Testis (tissue), 3 donors: ENCODE measurements around the gene MBNL2. TPM values are rescaled to one million over a fixed set of nuclear protein-coding genes. Genes with fewer than 3 reads are reported as not detected.

Experiments
- DNase-seq: peaks from one replicate; pipeline ENCODE4 v3.0.0-alpha.2; 2019
- H3K27ac ChIP-seq, 2 donors: fragments of 200-600 bp; sonication (generic); one replicate each; pipeline ENCODE4 v1.5.1; 2019
- H3K27me3 ChIP-seq: fragments of 200-600 bp; sonication (generic); one replicate; pipeline ENCODE4 v1.5.1; 2019
- H3K36me3 ChIP-seq: fragments of 200-600 bp; sonication (generic); one replicate; pipeline ENCODE4 v1.5.1; 2017; ENCODE audit warnings: low read depth; ENCODE audit errors: missing control alignments
- H3K4me1 ChIP-seq: fragments of 200-600 bp; sonication (generic); one replicate; pipeline ENCODE4 v1.5.1; 2019
- H3K4me3 ChIP-seq, 2 donors: fragments of 200-600 bp; sonication (generic); one replicate each; pipeline ENCODE4 v1.5.1; 2017 to 2019
- H3K9me3 ChIP-seq: fragments of 200-600 bp; sonication (generic); one replicate; pipeline ENCODE4 v1.5.1; 2017
- POLR2A ChIP-seq: fragments of 450-650 bp; IDR thresholded peaks from one replicate; pipeline ENCODE4 v1.6.1; 2017; ENCODE audit warnings: antibody characterized with exemption, mild to moderate bottlenecking, moderate library complexity
- WGBS, 2 donors: methylation state at CpG; one replicate each; pipeline ENCODE4 v1.1.5; 2018; 5-methylcytosine and 5-hydroxymethylcytosine counted together
- intact Hi-C: fragments of 100-400 bp; cut with DNase I; formaldehyde crosslinking; loops from one replicate; pipeline ENCODE4 v1.15.1; 2023; ENCODE audit warnings: low total_unique reads
- polyA plus RNA-seq: library from polyadenylated mRNA; stranded (reverse); fragments of 350-450 nt; fragmentation: Illumina TruSeq; extraction: RNeasy Lipid Tissue Mini Kit (QIAGEN cat#74804); gene quantifications from one replicate; pipeline ENCODE4 v1.2.3, GENCODE V29; 2014; ENCODE audit warnings: low read depth, low replicate concordance; ENCODE audit not compliant: insufficient read depth
- total RNA-seq, 2 donors: library from RNA; depleted of rRNA; stranded (reverse); fragments of >200 nt; gene quantifications; one replicate each; pipeline ENCODE4 v1.2.3, GENCODE V29; 2016
- TF ChIP-seq, protein P1 (sequence below), 3 experiments: fragments of 450-650 bp in 2 of 3; fragments of 200-600 bp in 1 of 3; sonication (generic) in 1 of 3; IDR thresholded peaks; one replicate each; pipeline ENCODE4 v1.5.1; 2016 to 2019; ENCODE audit warnings: antibody characterized with exemption in 3 of 3, mild to moderate bottlenecking in 2 of 3, moderate library complexity in 1 of 3

MBNL2 gene
- total and polyA plus RNA-seq, 3 donors from 2014 or later, result 21.5 to 83.0 (median 69.4) TPM

DNA sequence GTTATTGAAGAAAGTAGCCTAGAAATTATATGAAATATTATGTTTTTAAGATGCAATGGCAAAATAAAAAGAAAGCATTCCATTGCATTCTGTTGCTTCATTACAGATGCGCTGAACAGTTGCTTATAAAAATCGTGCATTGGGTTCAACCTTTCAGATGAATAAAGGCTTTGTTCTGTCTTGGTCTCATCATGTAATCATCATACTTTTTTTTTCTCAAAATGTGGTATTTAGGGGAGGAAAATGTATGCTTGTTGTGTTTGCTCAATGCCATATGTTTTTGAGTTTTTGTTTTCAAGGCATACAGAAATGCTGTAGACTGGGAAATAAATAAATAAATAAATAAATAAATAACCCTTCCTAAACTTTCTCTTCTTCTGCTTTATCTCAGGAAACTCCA lies 1.1 kb upstream of the MBNL2 start:
- no peak overlapping the region for H3K4me3 ChIP-seq
- intact Hi-C loops, result no loop called here
- TF ChIP-seq, protein P1, sequence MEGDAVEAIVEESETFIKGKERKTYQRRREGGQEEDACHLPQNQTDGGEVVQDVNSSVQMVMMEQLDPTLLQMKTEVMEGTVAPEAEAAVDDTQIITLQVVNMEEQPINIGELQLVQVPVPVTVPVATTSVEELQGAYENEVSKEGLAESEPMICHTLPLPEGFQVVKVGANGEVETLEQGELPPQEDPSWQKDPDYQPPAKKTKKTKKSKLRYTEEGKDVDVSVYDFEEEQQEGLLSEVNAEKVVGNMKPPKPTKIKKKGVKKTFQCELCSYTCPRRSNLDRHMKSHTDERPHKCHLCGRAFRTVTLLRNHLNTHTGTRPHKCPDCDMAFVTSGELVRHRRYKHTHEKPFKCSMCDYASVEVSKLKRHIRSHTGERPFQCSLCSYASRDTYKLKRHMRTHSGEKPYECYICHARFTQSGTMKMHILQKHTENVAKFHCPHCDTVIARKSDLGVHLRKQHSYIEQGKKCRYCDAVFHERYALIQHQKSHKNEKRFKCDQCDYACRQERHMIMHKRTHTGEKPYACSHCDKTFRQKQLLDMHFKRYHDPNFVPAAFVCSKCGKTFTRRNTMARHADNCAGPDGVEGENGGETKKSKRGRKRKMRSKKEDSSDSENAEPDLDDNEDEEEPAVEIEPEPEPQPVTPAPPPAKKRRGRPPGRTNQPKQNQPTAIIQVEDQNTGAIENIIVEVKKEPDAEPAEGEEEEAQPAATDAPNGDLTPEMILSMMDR (IDR thresholded peaks at IDR 0.05), result no peak
- no peak for TF ChIP-seq POLR2A
- WGBS, 2 donors, result 68 to 76% methylated on average over 2 of the region's 2 CpGs
- no peaks in the 10 kb centered on the region for H3K9me3 ChIP-seq
- H3K27me3 ChIP-seq, result no peaks in the 10 kb centered on the region
- DNase-seq, result no peak
- H3K4me1 ChIP-seq, result peaks cover 9% of the 10 kb centered on the region
- H3K36me3 ChIP-seq, result no peaks in the 10 kb centered on the region
- H3K27ac ChIP-seq, result no peak overlapping the region

DNA sequence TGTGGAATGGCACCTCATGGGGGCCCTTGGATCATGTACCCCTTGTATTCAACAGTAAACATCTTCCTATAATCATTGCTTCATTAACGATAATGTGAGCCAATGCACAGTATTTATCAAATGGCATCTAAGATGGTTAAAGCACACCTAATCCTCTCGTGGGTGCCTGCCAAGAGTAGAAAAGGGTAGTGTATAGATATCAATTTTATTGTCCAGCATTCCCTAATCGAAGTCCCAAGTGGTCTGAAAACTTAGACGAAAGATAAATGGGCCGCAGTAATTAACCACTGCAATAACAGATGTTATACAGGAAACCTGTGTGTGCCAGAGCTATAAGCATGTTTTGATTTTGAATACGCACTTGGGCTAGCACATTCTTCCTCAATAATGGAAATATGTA lies 667 bp upstream of the MBNL2 start:
- peak overlapping the region; percentile 65 to 78 for H3K4me3 ChIP-seq
- peaks cover 13% of the 10 kb centered on the region for H3K4me1 ChIP-seq
- H3K27ac ChIP-seq, result peak overlapping the region; percentile 91 to 93
- no peak for TF ChIP-seq POLR2A
- TF ChIP-seq, protein P1 (IDR thresholded peaks at IDR 0.05), result no peak
- no peak for DNase-seq
- no peaks in the 10 kb centered on the region for H3K9me3 ChIP-seq
- intact Hi-C loops, result no loop called here
- H3K36me3 ChIP-seq, result no peaks in the 10 kb centered on the region
- WGBS, 2 donors, result 19 to 23% methylated on average over 6 of the region's 6 CpGs
- H3K27me3 ChIP-seq, result no peaks in the 10 kb centered on the region

- no peaks in the 10 kb centered on the region for H3K36me3 ChIP-seq
- WGBS, 2 donors, result 10 to 16% methylated on average over 6 of the region's 6 CpGs
- no peak for TF ChIP-seq POLR2A
- TF ChIP-seq, protein P1 (IDR thresholded peaks at IDR 0.05), result no peak
- H3K9me3 ChIP-seq, result no peaks in the 10 kb centered on the region
- H3K27ac ChIP-seq, result peak overlapping the region; percentile 91 to 93
- H3K4me3 ChIP-seq, result peak overlapping the region; percentile 65 to 78
- intact Hi-C loops, result no loop called here
- no peak for DNase-seq
- H3K4me1 ChIP-seq, result peaks cover 30% of the 10 kb centered on the region
- H3K27me3 ChIP-seq, result no peaks in the 10 kb centered on the region
Observed at GRCh38 chr13:97223037-97223710, 1.0 kb downstream of the MBNL2 start.

- WGBS, 2 donors, result 17 to 18% methylated on average over 11 of the region's 11 CpGs
- Histone ChIP-seq H3K27ac (peak overlapping the region; percentile 91 to 93), H3K4me3 (peak overlapping the region; percentile 65 to 78), H3K27me3 (no peaks in the 10 kb centered on the region), H3K4me1 (peaks cover 30% of the 10 kb centered on the region), H3K36me3 (no peaks in the 10 kb centered on the region), H3K9me3 (no peaks in the 10 kb centered on the region)
- peak; percentile 86 for DNase-seq
- intact Hi-C loops, result no loop called here
- TF ChIP-seq POLR2A, result no peak
- TF ChIP-seq, protein P1 (IDR thresholded peaks at IDR 0.05), result no peak
Observed at GRCh38 chr13:97223711-97224541, 1.8 kb downstream of the MBNL2 start.
